CD14-positive monocyte (primary cell): ENCODE measurements around the gene RAB19. TPM values are rescaled to one million over a fixed set of nuclear protein-coding genes. Genes with fewer than 3 reads are reported as not detected.

ENCODE experiments used
- DNase-seq, 3 donors: peaks; one replicate each; pipeline ENCODE4 v3.0.0-alpha.2; 2011 to 2022
- H2AFZ ChIP-seq: 2 replicates; pipeline ENCODE4 v1.6.0; 2012; ENCODE audit warnings: mild to moderate bottlenecking, low read depth, low read length, inconsistent platforms; ENCODE audit not compliant: insufficient read depth, poor library complexity, severe bottlenecking
- H3K27ac ChIP-seq, 2 donors: 1 replicate in 1 of 2; 2 replicates in 1 of 2; pipeline ENCODE4 v1.5.1; 2012 to 2013; ENCODE audit warnings: low read length in 2 of 2, control low read depth in 1 of 2, inconsistent platforms in 1 of 2, low read depth in 1 of 2, mild to moderate bottlenecking in 1 of 2
- H3K27me3 ChIP-seq, 2 donors: one replicate each; pipeline versions ENCODE4 v1.6.0 to v1.6.1; 2011 to 2013; ENCODE audit warnings: low read length in 2 of 2; ENCODE audit not compliant: control insufficient read depth in 2 of 2, insufficient read depth in 2 of 2
- H3K36me3 ChIP-seq, 2 donors: replicated peaks in 1 of 2; 1 replicate in 1 of 2; 2 replicates in 1 of 2; pipeline versions ENCODE4 v1.5.1 to v1.6.1; 2012 to 2013; ENCODE audit warnings: low read length in 2 of 2, control low read depth in 1 of 2, inconsistent platforms in 1 of 2, mild to moderate bottlenecking in 1 of 2; ENCODE audit not compliant: insufficient read depth in 2 of 2, control insufficient read depth in 1 of 2
- H3K4me1 ChIP-seq, 2 donors: 1 replicate in 1 of 2; 2 replicates in 1 of 2; pipeline versions ENCODE4 v1.5.1 to v1.6.1; 2012 to 2013; ENCODE audit warnings: low read length in 2 of 2, control low read depth in 1 of 2, inconsistent platforms in 1 of 2, mild to moderate bottlenecking in 1 of 2, moderate library complexity in 1 of 2; ENCODE audit not compliant: insufficient read depth in 2 of 2, control insufficient read depth in 1 of 2
- H3K4me2 ChIP-seq: replicated peaks from 2 replicates; pipeline ENCODE3; 2012; ENCODE audit warnings: low read length, moderate library complexity, mild to moderate bottlenecking; ENCODE audit not compliant: poor library complexity, severe bottlenecking; ENCODE audit errors: extremely low read depth
- H3K4me3 ChIP-seq, 3 experiments: fragments of 200-600 bp in 1 of 3; sonication (generic) in 1 of 3; replicated peaks in 1 of 3; 1 replicate in 2 of 3; 2 replicates in 1 of 3; pipeline ENCODE4 v1.5.1; 2011 to 2013; ENCODE audit warnings: low read length in 3 of 3, mild to moderate bottlenecking in 3 of 3, control low read depth in 2 of 3, low read depth in 2 of 3, inconsistent platforms in 1 of 3, moderate library complexity in 1 of 3
- H3K79me2 ChIP-seq: 2 replicates; pipeline ENCODE4 v1.6.0; 2012; ENCODE audit warnings: mild to moderate bottlenecking, control low read depth, inconsistent platforms, low read length, moderate library complexity; ENCODE audit not compliant: insufficient read depth
- H3K9ac ChIP-seq: 2 replicates; pipeline ENCODE4 v1.6.0; 2017; ENCODE audit warnings: low read length, mild to moderate bottlenecking; ENCODE audit not compliant: insufficient read depth, poor library complexity, severe bottlenecking
- H3K9me3 ChIP-seq, 2 donors: replicated peaks in 1 of 2; 1 replicate in 1 of 2; 2 replicates in 1 of 2; pipeline versions ENCODE4 v1.5.1 to v1.6.1; 2012 to 2013; ENCODE audit warnings: low read length in 2 of 2, control low read depth in 1 of 2; ENCODE audit not compliant: control insufficient read depth in 1 of 2, insufficient read depth in 1 of 2
- H4K20me1 ChIP-seq: 2 replicates; pipeline ENCODE4 v1.6.0; 2012; ENCODE audit warnings: mild to moderate bottlenecking, low read length, control low read depth, moderate library complexity; ENCODE audit not compliant: insufficient read depth
- H3K27ac Mint-ChIP-seq, 7 donors: one replicate each; pipeline ENCODE4 v1.8.0; 2020; ENCODE audit warnings: mild to moderate bottlenecking in 7 of 7, mixed read lengths in 7 of 7, moderate library complexity in 6 of 7, inconsistent platforms in 2 of 7
- H3K27me3 Mint-ChIP-seq, 3 donors: one replicate each; pipeline ENCODE4 v1.8.0; 2021 to 2022; ENCODE audit warnings: low read depth in 3 of 3, mild to moderate bottlenecking in 3 of 3, mixed read lengths in 3 of 3, moderate library complexity in 3 of 3, inconsistent platforms in 1 of 3
- H3K36me3 Mint-ChIP-seq, 2 donors: one replicate each; pipeline ENCODE4 v1.8.0; 2020; ENCODE audit warnings: mixed read lengths in 2 of 2, inconsistent platforms in 1 of 2, mild to moderate bottlenecking in 1 of 2
- H3K4me1 Mint-ChIP-seq: one replicate; pipeline ENCODE4 v1.8.0; 2020; ENCODE audit warnings: mild to moderate bottlenecking, mixed read lengths
- H3K4me3 Mint-ChIP-seq, 2 donors: one replicate each; pipeline ENCODE4 v1.8.0; 2020; ENCODE audit warnings: mild to moderate bottlenecking in 2 of 2, mixed read lengths in 2 of 2, moderate library complexity in 1 of 2
- H3K9me3 Mint-ChIP-seq, 7 donors: one replicate each; pipeline ENCODE4 v1.8.0; 2020 to 2022; ENCODE audit warnings: mixed read lengths in 7 of 7, mild to moderate bottlenecking in 6 of 7, moderate library complexity in 6 of 7, inconsistent platforms in 2 of 7
- CTCF ChIP-seq: fragments of 200-600 bp; IDR thresholded peaks from one replicate; pipeline ENCODE4 v1.8.0; 2022; ENCODE audit warnings: antibody characterized with exemption, mild to moderate bottlenecking
- WGBS: methylation state at CpG from one replicate; pipeline ENCODE4 v1.1.5; 2013; ENCODE audit warnings: missing lambda C conversion rate; ENCODE audit not compliant: insufficient coverage; 5-methylcytosine and 5-hydroxymethylcytosine counted together
- intact Hi-C, 2 donors: fragments of 100-400 bp; cut with micrococcal nuclease; formaldehyde crosslinking; loops; one replicate each; pipeline versions ENCODE4 v1.15.0 to v1.15.1; 2023
- polyA plus RNA-seq, 3 donors: library from polyadenylated mRNA; depleted of rRNA in 1 of 3; unstranded in 2 of 3; stranded (reverse) in 1 of 3; fragments of 300-500 nt in 2 of 3; fragments of >200 nt in 1 of 3; fragmentation: Illumina TruSeq in 2 of 3; gene quantifications; 1 replicate in 2 of 3; 2 replicates in 1 of 3; pipeline ENCODE4 v1.2.3, GENCODE V29; 2012 to 2021

The RAB19 gene
- polyA plus RNA-seq, 3 donors, result not detected

- H3K4me1 Mint-ChIP-seq, result peaks cover 16% of the 10 kb centered on the region
- Histone ChIP-seq H3K36me3 (peaks cover 16 to 26% of the 10 kb centered on the region in 2 donors), H3K4me2 (no peak overlapping the region), H3K4me1 (peaks cover 11 to 13% of the 10 kb centered on the region in 2 donors), H4K20me1 (peaks cover 35% of the 10 kb centered on the region), H3K79me2 (no peaks in the 10 kb centered on the region), H3K4me3 (no peak overlapping the region), H3K27me3 (no peaks in the 10 kb centered on the region), H3K27ac (peak overlapping the region in 1 of 2 donors; percentile 1), H2AFZ (no peak overlapping the region), H3K9ac (no peak overlapping the region), H3K9me3 (no peaks in the 10 kb centered on the region)
- WGBS, result 92% methylated on average over 2 of the region's 4 CpGs
- no peaks in the 10 kb centered on the region for H3K9me3 Mint-ChIP-seq
- no peaks in the 10 kb centered on the region for H3K27me3 Mint-ChIP-seq
- intact Hi-C loops, result no loop called here
- DNase-seq, result no peak
- no peak overlapping the region for H3K4me3 Mint-ChIP-seq
- no peak overlapping the region for H3K27ac Mint-ChIP-seq
- no peak for TF ChIP-seq CTCF
- peaks cover 20 to 28% of the 10 kb centered on the region in 2 donors for H3K36me3 Mint-ChIP-seq
Measured at GRCh38 chr7:140448781-140449480, 45.1 kb downstream of the RAB19 start.

GRCh38 chr7:140451716-140452115 lies 47.9 kb downstream of the RAB19 start:
- no peaks in the 10 kb centered on the region for H3K27me3 Mint-ChIP-seq
- H2AFZ ChIP-seq, result no peak overlapping the region
- peaks cover 44 to 54% of the 10 kb centered on the region in 2 donors for H3K36me3 ChIP-seq
- no peak overlapping the region for H3K4me2 ChIP-seq
- H3K27ac ChIP-seq, result no peak overlapping the region
- DNase-seq, result no peak
- H3K4me1 ChIP-seq, result peaks cover 11 to 13% of the 10 kb centered on the region in 2 donors
- no peak overlapping the region for H3K4me3 ChIP-seq
- intact Hi-C loops, result no loop called here
- no peak overlapping the region for H3K4me3 Mint-ChIP-seq
- H3K79me2 ChIP-seq, result no peaks in the 10 kb centered on the region
- H3K9me3 ChIP-seq, result no peaks in the 10 kb centered on the region
- WGBS, result 67% methylated on average over 1 of the region's 1 CpG
- no peak overlapping the region for H3K9ac ChIP-seq
- H4K20me1 ChIP-seq, result peaks cover 62% of the 10 kb centered on the region
- H3K27me3 ChIP-seq, result no peaks in the 10 kb centered on the region
- peaks cover 16% of the 10 kb centered on the region for H3K4me1 Mint-ChIP-seq
- H3K36me3 Mint-ChIP-seq, result peaks cover 47 to 56% of the 10 kb centered on the region in 2 donors
- peak overlapping the region in 1 of 7 donors; percentile 57 for H3K27ac Mint-ChIP-seq
- no peak for TF ChIP-seq CTCF
- no peaks in the 10 kb centered on the region for H3K9me3 Mint-ChIP-seq
